ENCODE measurements around the gene MYH7B. TPM values are rescaled to one million over a fixed set of nuclear protein-coding genes. Genes with fewer than 3 reads are reported as not detected.

Gene MYH7B
- total RNA-seq, 2 experiments from 2014 or later, result 0.70 to 0.79 TPM

DNA sequence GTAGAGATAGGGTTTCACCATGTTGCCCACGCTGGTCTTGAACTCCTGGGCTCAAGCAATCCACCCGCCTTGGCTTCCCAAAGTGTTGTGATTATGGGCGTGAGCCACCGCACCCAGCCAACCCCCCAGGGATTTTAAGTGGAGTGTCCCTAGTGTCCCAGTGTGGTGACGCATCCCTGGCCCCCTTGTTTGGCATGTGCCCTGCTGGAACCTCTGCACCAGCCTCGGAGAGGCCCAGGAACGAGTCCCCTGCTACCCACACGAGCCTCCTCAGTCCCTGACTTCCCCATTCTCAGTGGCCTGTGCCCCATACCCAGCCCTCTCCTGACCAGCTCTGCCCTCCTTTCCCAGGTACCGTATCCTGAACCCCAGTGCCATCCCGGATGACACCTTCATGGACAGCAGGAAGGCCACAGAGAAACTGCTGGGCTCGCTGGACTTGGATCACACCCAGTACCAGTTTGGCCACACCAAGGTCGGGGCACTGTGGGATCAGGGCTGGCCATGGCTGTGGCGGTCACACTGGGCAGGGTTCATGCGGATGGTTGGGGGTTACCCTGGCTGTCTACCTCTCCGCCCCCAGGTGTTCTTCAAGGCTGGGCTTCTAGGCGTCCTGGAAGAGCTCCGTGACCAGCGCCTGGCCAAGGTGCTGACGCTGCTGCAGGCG lies 37.2 kb downstream of the MYH7B start:
- no peaks in the 10 kb centered on the region for H3K9me2 ChIP-seq (ENCODE audit: insufficient read depth, low read length)
- no peak overlapping the region for H2AFZ ChIP-seq (ENCODE audit: low read length)
- no peaks in the 10 kb centered on the region for H3K79me2 ChIP-seq (ENCODE audit: insufficient read depth, low read depth, low read length)
- intact Hi-C loops (cut with micrococcal nuclease; ENCODE audit: unreplicated experiment), result no loop called here
- H3K9me3 ChIP-seq (ENCODE audit: low read length), result no peaks in the 10 kb centered on the region
- H3K4me3 ChIP-seq (ENCODE audit: low read depth, low read length, poor library complexity, severe bottlenecking), result no peak overlapping the region
- no peak overlapping the region for H3K4me2 ChIP-seq (ENCODE audit: low read length)
- H4K20me1 ChIP-seq (ENCODE audit: insufficient read depth, low read length), result no peaks in the 10 kb centered on the region
- POLR2A ChIA-PET, result interaction anchor here (0.6 kb wide), 1 partner anchor 61 kb away, joined by 3 read pairs; no protein-coding TSS in a partner anchor
- no peaks in the 10 kb centered on the region for H3K4me1 ChIP-seq (ENCODE audit: insufficient read depth, low read length, poor library complexity, severe bottlenecking)
- H3K27ac ChIP-seq (ENCODE audit: low read depth, low read length, poor library complexity, severe bottlenecking), result no peak overlapping the region
- CTCF ChIA-PET (ENCODE audit: unreplicated experiment), result no interaction called here
- DNase-seq (ENCODE audit: low spot score), result no peak
- BruUV-seq (replicated peaks), result no TSS peak
- TF ChIP-seq, protein P1, sequence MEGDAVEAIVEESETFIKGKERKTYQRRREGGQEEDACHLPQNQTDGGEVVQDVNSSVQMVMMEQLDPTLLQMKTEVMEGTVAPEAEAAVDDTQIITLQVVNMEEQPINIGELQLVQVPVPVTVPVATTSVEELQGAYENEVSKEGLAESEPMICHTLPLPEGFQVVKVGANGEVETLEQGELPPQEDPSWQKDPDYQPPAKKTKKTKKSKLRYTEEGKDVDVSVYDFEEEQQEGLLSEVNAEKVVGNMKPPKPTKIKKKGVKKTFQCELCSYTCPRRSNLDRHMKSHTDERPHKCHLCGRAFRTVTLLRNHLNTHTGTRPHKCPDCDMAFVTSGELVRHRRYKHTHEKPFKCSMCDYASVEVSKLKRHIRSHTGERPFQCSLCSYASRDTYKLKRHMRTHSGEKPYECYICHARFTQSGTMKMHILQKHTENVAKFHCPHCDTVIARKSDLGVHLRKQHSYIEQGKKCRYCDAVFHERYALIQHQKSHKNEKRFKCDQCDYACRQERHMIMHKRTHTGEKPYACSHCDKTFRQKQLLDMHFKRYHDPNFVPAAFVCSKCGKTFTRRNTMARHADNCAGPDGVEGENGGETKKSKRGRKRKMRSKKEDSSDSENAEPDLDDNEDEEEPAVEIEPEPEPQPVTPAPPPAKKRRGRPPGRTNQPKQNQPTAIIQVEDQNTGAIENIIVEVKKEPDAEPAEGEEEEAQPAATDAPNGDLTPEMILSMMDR (conservative IDR thresholded peaks at IDR 0.05; ENCODE audit: low read length), result no peak
- TF ChIP-seq EZH2phosphoT487 (IDR thresholded peaks at IDR 0.05; ENCODE audit: borderline replicate concordance, low read depth, low read length), result no peak
- peaks cover 12% of the 10 kb centered on the region; the same call in 1 of the 2 replicates for H3K36me3 ChIP-seq (ENCODE audit: insufficient read depth, low read length)

DNA sequence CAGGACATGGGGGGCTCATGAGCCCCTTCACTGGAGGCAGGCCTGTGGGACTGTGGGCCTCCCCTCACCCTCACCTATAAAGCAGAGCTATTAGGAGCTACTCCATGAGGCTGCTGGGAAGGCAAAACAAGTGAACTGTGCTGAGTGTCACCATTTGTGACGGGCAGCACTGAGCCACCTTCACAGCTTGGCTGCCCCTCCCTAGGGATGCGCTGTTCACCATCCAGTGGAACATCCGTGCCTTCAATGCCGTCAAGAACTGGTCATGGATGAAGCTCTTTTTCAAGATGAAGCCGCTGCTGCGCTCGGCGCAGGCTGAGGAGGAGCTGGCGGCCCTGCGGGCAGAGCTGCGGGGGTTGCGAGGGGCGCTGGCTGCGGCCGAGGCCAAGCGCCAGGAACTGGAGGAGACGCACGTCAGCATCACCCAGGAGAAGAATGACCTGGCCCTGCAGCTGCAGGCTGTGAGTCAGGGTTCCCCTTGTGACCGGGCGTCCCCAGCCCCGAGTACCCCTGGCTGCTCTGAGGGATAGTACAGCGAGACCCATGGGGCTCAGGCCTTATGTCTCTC lies 38.4 kb downstream of the MYH7B start:
- Histone ChIP-seq H3K27ac (ENCODE audit: low read depth, low read length, poor library complexity, severe bottlenecking) (no peak overlapping the region), H3K4me3 (ENCODE audit: low read depth, low read length, poor library complexity, severe bottlenecking) (no peak overlapping the region), H4K20me1 (ENCODE audit: insufficient read depth, low read length) (no peaks in the 10 kb centered on the region), H3K79me2 (ENCODE audit: insufficient read depth, low read depth, low read length) (no peaks in the 10 kb centered on the region), H3K9me3 (ENCODE audit: low read length) (no peaks in the 10 kb centered on the region), H3K4me2 (ENCODE audit: low read length) (no peak overlapping the region), H3K9me2 (ENCODE audit: insufficient read depth, low read length) (no peaks in the 10 kb centered on the region), H3K4me1 (ENCODE audit: insufficient read depth, low read length, poor library complexity, severe bottlenecking) (no peaks in the 10 kb centered on the region), H3K36me3 (ENCODE audit: insufficient read depth, low read length) (peaks cover 19% of the 10 kb centered on the region), H2AFZ (ENCODE audit: low read length) (no peak overlapping the region)
- intact Hi-C loops (cut with micrococcal nuclease; ENCODE audit: unreplicated experiment), result no loop called here
- CTCF ChIA-PET (ENCODE audit: unreplicated experiment), result no interaction called here
- no peak for DNase-seq (ENCODE audit: low spot score)
- TF ChIP-seq EZH2phosphoT487 (IDR thresholded peaks at IDR 0.05; ENCODE audit: borderline replicate concordance, low read depth, low read length), result no peak
- TF ChIP-seq, protein P1 (conservative IDR thresholded peaks at IDR 0.05; ENCODE audit: low read length), result no peak
- POLR2A ChIA-PET, result interaction anchor here (0.5 kb wide), 1 partner anchor 160 kb away, joined by 4 read pairs; no protein-coding TSS in a partner anchor
- no TSS peak for BruUV-seq (replicated peaks)
